GM06990 (cell line): ENCODE results near the gene CEACAM19.

Experiments
- DNase-seq: peaks from one replicate; pipeline ENCODE4 v3.0.0-alpha.2; 2011; ENCODE audit not compliant: insufficient read length; ENCODE audit errors: extremely low read depth
- H3K27me3 ChIP-seq: replicated peaks from 2 replicates; pipeline ENCODE4 v1.6.0; 2011; ENCODE audit warnings: low read length; ENCODE audit not compliant: control insufficient read depth, insufficient read depth
- H3K36me3 ChIP-seq: 2 replicates; pipeline ENCODE4 v1.5.1; 2011; ENCODE audit warnings: low read length; ENCODE audit not compliant: control insufficient read depth, insufficient read depth
- H3K4me3 ChIP-seq: replicated peaks from 2 replicates; pipeline ENCODE4 v1.5.1; 2011; ENCODE audit warnings: low read depth, mild to moderate bottlenecking, control low read depth, low read length
- CTCF ChIP-seq: IDR thresholded peaks from 2 replicates; pipeline ENCODE4 v1.5.1; 2011; ENCODE audit warnings: low read length, control low read depth, mild to moderate bottlenecking, inconsistent platforms; ENCODE audit not compliant: insufficient read depth, poor library complexity, severe bottlenecking

CEACAM19 gene

GRCh38 chr19:44648631-44649251, 22.5 kb upstream of the CEACAM19 start:
- Histone ChIP-seq H3K4me3 (no peak overlapping the region), H3K27me3 (no peaks in the 10 kb centered on the region; the same call in 1 of the 2 replicates), H3K36me3 (no peaks in the 10 kb centered on the region; the same call in 1 of the 2 replicates)
- DNase-seq = no peak
- TF ChIP-seq CTCF = no peak

DNA sequence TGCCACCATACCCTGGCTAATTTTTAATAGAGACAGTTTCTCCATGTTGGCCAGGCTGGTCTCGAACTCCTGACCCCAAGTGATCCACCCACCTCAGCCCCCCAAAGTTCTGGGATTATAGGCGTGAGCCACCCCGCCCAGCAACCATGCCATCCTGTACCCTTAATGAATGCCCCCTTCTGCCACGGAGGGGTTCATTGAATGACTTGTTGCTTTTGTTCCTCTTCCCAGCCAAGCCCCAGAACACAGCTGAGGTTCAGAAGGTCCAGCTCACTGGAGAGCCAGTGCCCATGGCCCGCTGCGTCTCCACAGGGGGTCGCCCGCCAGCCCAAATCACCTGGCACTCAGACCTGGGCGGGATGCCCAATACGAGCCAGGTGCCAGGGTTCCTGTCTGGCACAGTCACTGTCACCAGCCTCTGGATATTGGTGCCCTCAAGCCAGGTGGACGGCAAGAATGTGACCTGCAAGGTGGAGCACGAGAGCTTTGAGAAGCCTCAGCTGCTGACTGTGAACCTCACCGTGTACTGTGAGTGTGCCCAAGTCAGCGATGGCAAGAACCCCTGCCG, 21.6 kb upstream of the CEACAM19 start:
- Histone ChIP-seq H3K4me3 (no peak overlapping the region), H3K27me3 (no peaks in the 10 kb centered on the region; the same call in 1 of the 2 replicates), H3K36me3 (no peaks in the 10 kb centered on the region; the same call in 1 of the 2 replicates)
- no peak for TF ChIP-seq CTCF
- no peak for DNase-seq

DNA sequence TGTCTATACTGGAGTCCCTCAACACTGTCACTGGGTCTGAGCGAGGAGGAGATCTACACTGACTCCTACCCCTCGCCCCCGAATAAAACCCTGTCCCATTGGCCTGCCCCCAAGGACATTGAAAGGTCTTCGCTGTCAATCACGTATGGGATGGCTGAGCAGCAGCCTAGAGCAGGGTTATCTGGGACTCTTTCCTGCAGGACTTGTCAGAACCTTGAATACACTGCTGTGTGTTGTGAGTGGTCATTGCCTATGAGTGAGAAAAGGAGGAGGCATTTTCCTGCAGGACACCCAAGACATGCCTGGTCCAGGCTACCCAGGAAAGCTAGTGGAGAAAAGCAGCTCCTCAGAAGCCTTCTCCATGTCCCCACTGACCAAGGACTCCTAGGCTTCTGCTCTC, 17.9 kb upstream of the CEACAM19 start:
- no peak overlapping the region for H3K4me3 ChIP-seq
- no peaks in the 10 kb centered on the region; the same call in 1 of the 2 replicates for H3K36me3 ChIP-seq
- no peak for TF ChIP-seq CTCF
- no peak for DNase-seq
- no peaks in the 10 kb centered on the region; the same call in 1 of the 2 replicates for H3K27me3 ChIP-seq

DNA sequence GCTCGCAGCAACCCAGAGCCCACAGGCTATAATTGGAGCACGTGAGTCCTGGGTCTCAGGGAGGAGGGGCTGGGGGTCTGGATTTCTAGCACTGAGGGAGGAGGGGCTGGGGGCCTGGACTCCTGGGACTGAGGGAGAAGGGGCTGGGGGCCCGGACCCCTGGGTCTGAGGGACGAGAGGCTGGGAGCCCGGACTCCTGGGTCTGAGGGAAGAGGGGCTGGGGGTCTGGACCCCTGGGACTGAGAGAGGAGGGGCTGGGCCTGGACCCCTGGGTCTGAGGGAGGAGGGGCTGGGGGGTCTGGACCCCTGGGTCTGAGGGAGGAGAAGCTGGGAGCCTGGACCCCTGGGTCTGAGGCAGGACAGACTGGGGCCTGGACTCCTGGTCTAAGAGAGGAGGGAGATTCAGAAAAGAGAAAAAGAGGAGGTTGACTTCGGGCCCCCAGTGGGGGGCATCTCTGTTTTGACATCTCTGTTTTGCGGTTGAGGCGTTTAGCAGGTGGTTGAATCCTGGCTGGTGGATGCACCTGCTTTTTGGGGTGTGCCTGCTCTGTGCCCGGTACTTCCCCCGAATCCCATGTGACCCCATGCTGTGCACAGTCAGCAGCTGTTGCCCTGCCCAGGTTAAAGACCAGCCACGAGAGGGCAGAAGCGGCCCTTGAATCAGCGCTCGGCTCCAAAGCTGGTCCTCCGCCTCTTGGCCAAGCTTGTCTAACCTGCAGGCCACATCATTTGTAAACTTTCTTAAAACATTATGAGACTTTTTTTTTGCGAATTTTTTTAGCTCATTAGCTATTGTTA, 17.1 kb upstream of the CEACAM19 start:
- TF ChIP-seq CTCF = peak; percentile 92
- Histone ChIP-seq H3K4me3 (no peak overlapping the region), H3K36me3 (no peaks in the 10 kb centered on the region; the same call in 1 of the 2 replicates), H3K27me3 (no peaks in the 10 kb centered on the region; the same call in 1 of the 2 replicates)
- peak; percentile 65 for DNase-seq

- peak; percentile 57 for DNase-seq
- peak; percentile 98 for TF ChIP-seq CTCF
- no peaks in the 10 kb centered on the region for H3K27me3 ChIP-seq
- H3K4me3 ChIP-seq = no peak overlapping the region
- no peaks in the 10 kb centered on the region for H3K36me3 ChIP-seq
These were observed 13.9 kb upstream of the CEACAM19 start for GRCh38 chr19:44657211-44657921.
